K562 (cell line): ENCODE data around the gene SCUBE1. TPM values are rescaled to one million over a fixed set of nuclear protein-coding genes. Genes with fewer than 3 reads are reported as not detected.

ENCODE experiments used
- CCNT2 ChIP-seq: IDR thresholded peaks from 2 replicates; pipeline ENCODE4 v1.6.1; 2011; ENCODE audit warnings: borderline replicate concordance, low read depth, mild to moderate bottlenecking, moderate library complexity, mixed read lengths, low read length; ENCODE audit not compliant: insufficient read length; ENCODE audit errors: extremely low read depth
- ELF4 ChIP-seq: fragments of 450-650 bp; formaldehyde crosslinking; IDR thresholded peaks from 2 replicates; pipeline ENCODE4 v1.4.0; 2022; ENCODE audit warnings: missing genetic modification characterization
- KDM1A ChIP-seq, 2 experiments: fragments of 450-650 bp; IDR thresholded peaks; 2 replicates each; pipeline ENCODE4 v1.6.1; 2016; ENCODE audit warnings: mild to moderate bottlenecking in 2 of 2
- KLF16 ChIP-seq: IDR thresholded peaks from 2 replicates; pipeline ENCODE4 v1.6.1; 2016; ENCODE audit warnings: antibody characterized with exemption
- NR2C2 ChIP-seq, 2 experiments: fragments of 200-800 bp in 1 of 2; sonication (Bioruptor generic) in 1 of 2; sonication (generic) in 1 of 2; formaldehyde crosslinking in 1 of 2; IDR thresholded peaks; 2 replicates each; pipeline versions ENCODE4 v1.6.1 to v1.8.0; 2016 to 2022; ENCODE audit warnings: mild to moderate bottlenecking in 1 of 2, missing compliant biosample characterization in 1 of 2, missing genetic modification characterization in 1 of 2, missing genetic modification reagents in 1 of 2
- SIN3A ChIP-seq, 2 experiments: fragments of 150-350 bp in 1 of 2; IDR thresholded peaks; 2 replicates each; pipeline ENCODE4 v1.6.1; 2011 to 2016; ENCODE audit warnings: borderline replicate concordance in 2 of 2, low read depth in 2 of 2, low read length in 2 of 2, mild to moderate bottlenecking in 2 of 2, moderate library complexity in 2 of 2; ENCODE audit not compliant: control insufficient read depth in 1 of 2
- SRSF1 ChIP-seq: fragments of 200-400 bp; formaldehyde crosslinking; IDR thresholded peaks from 2 replicates; pipeline ENCODE4 v1.6.1; 2017; ENCODE audit warnings: mild to moderate bottlenecking, low read depth, low read length, moderate library complexity
- TCF7L2 ChIP-seq: fragments of 150-350 bp; IDR thresholded peaks from 2 replicates; pipeline ENCODE4 v1.6.1; 2016; ENCODE audit warnings: low read depth, mild to moderate bottlenecking, low read length, moderate library complexity
- XRCC5 ChIP-seq: fragments of 200-400 bp; formaldehyde crosslinking; IDR thresholded peaks from 2 replicates; pipeline ENCODE4 v1.6.1; 2017; ENCODE audit warnings: low read depth, mild to moderate bottlenecking, low read length
- ZNF143 ChIP-seq: sonication (generic); formaldehyde crosslinking; IDR thresholded peaks from 2 replicates; pipeline ENCODE4 v1.9.0; 2022; ENCODE audit warnings: mild to moderate bottlenecking, missing genetic modification reagents
- ZNF175 ChIP-seq: fragments of 200-800 bp; sonication (Bioruptor generic); IDR thresholded peaks from 2 replicates; pipeline ENCODE4 v1.6.1; 2016; ENCODE audit warnings: low read depth, mild to moderate bottlenecking, missing genetic modification characterization, missing compliant biosample characterization
- ZNF766 ChIP-seq: fragments of 200-800 bp; sonication (Bioruptor generic); conservative IDR thresholded peaks from 2 replicates; pipeline ENCODE4 v1.6.1; 2016; ENCODE audit warnings: missing genetic modification characterization, missing compliant biosample characterization
- polyA plus RNA-seq, 8 experiments: library from polyadenylated mRNA; depleted of rRNA in 4 of 8; stranded (reverse) in 5 of 8; unstranded in 3 of 8; fragments of >200 nt; fragmentation: Nextera tagmentation in 2 of 8; fragmentation: Illumina TruSeq in 1 of 8; extraction: Ambion mirVana in 2 of 8; extraction: Trizol in 1 of 8; gene quantifications; 2 replicates each; pipeline versions ENCODE4 v1.2.1 to v1.2.3, GENCODE V29; 2011 to 2014; ENCODE audit warnings: inconsistent platforms in 1 of 8, missing spikeins in 1 of 8
- total RNA-seq, 7 experiments: library from RNA; depleted of rRNA in 6 of 7; stranded (reverse); fragments of >200 nt in 6 of 7; fragmentation: Illumina TruSeq in 2 of 7; extraction: Trizol in 2 of 7; gene quantifications; 2 replicates each; pipeline versions ENCODE4 v1.2.1 to v1.2.3, GENCODE V29; 2011 to 2021; ENCODE audit warnings: low replicate concordance in 1 of 7
- TF ChIP-seq, protein P1 (sequence below): fragments of 450-650 bp; IDR thresholded peaks from 2 replicates; pipeline ENCODE4 v1.6.1; 2016; ENCODE audit warnings: low read depth, mild to moderate bottlenecking, moderate library complexity
- TF ChIP-seq, protein P2 (sequence below): sonication (generic); formaldehyde crosslinking; IDR thresholded peaks from 2 replicates; pipeline ENCODE4 v1.8.1; 2023; ENCODE audit warnings: mild to moderate bottlenecking, missing genetic modification reagents
- TF ChIP-seq, protein P3 (sequence below): sonication (generic); formaldehyde crosslinking; IDR thresholded peaks from 2 replicates; pipeline ENCODE4 v1.8.0; 2023; ENCODE audit warnings: mild to moderate bottlenecking, missing genetic modification reagents
- TF ChIP-seq, protein P4 (sequence below): fragments of 450-650 bp; IDR thresholded peaks from 2 replicates; pipeline ENCODE4 v1.6.1; 2016; ENCODE audit warnings: antibody characterized with exemption
- TF ChIP-seq, protein P5 (sequence below): fragments of 450-650 bp; IDR thresholded peaks from 2 replicates; pipeline ENCODE4 v1.6.1; 2016

SCUBE1 gene
- total and polyA plus RNA-seq, 9 of the 15 experiments (the other 6 are each of a cell fraction or from before 2014, with no cell fraction given) = 0.03 to 0.47 (median 0.29) TPM; not detected in 6

DNA sequence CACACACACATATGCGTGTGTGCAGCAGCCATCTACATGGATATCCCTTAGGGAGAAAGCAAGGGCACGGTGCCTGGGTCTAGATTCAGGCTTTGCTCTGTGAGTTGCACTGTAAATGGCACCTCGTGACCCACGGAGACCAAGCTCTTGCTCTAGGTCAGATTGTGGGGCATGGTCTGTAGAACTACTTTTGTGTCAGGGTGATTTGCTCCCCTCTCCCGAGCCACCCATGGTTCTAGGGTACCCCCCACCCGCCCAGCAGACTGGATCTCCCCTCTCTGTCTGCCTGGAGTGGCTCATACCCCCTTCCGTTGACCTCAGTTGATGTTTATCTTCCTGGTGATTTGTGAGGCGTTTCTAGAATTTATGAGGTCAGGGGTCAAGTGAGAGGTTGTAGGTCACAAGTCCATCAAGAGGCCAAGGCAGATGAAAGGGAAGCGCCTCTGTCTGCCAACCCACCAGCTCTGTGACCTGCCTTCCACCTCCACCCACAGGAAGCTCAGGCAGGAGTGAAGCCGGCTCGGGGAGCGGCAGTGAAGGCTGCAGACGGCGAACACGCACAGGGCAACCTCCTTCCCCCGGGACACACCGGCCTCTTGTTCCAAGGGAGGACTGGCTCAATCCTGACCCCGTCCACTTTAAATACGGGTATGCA lies 80.1 kb downstream of the SCUBE1 start (continued):
- TF ChIP-seq, protein P1, sequence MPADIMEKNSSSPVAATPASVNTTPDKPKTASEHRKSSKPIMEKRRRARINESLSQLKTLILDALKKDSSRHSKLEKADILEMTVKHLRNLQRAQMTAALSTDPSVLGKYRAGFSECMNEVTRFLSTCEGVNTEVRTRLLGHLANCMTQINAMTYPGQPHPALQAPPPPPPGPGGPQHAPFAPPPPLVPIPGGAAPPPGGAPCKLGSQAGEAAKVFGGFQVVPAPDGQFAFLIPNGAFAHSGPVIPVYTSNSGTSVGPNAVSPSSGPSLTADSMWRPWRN = peak; percentile 80; the same call in 1 of the 2 replicates
- no peak for TF ChIP-seq SRSF1
- TF ChIP-seq XRCC5 = no peak
- TF ChIP-seq NR2C2 (CRISPR knock-in tag; IDR thresholded peaks at IDR 0.05) = peak; percentile 55; the same call in 1 of the 2 replicates
- TF ChIP-seq NR2C2 (tag; IDR thresholded peaks at IDR 0.05) = peak; percentile 96
- peak; percentile 34 for TF ChIP-seq CCNT2
- no peak for TF ChIP-seq ELF4 (CRISPR knock-in tag)
- TF ChIP-seq, protein P2, sequence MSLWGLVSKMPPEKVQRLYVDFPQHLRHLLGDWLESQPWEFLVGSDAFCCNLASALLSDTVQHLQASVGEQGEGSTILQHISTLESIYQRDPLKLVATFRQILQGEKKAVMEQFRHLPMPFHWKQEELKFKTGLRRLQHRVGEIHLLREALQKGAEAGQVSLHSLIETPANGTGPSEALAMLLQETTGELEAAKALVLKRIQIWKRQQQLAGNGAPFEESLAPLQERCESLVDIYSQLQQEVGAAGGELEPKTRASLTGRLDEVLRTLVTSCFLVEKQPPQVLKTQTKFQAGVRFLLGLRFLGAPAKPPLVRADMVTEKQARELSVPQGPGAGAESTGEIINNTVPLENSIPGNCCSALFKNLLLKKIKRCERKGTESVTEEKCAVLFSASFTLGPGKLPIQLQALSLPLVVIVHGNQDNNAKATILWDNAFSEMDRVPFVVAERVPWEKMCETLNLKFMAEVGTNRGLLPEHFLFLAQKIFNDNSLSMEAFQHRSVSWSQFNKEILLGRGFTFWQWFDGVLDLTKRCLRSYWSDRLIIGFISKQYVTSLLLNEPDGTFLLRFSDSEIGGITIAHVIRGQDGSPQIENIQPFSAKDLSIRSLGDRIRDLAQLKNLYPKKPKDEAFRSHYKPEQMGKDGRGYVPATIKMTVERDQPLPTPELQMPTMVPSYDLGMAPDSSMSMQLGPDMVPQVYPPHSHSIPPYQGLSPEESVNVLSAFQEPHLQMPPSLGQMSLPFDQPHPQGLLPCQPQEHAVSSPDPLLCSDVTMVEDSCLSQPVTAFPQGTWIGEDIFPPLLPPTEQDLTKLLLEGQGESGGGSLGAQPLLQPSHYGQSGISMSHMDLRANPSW (CRISPR knock-in tag) = no peak
- TF ChIP-seq, protein P3, sequence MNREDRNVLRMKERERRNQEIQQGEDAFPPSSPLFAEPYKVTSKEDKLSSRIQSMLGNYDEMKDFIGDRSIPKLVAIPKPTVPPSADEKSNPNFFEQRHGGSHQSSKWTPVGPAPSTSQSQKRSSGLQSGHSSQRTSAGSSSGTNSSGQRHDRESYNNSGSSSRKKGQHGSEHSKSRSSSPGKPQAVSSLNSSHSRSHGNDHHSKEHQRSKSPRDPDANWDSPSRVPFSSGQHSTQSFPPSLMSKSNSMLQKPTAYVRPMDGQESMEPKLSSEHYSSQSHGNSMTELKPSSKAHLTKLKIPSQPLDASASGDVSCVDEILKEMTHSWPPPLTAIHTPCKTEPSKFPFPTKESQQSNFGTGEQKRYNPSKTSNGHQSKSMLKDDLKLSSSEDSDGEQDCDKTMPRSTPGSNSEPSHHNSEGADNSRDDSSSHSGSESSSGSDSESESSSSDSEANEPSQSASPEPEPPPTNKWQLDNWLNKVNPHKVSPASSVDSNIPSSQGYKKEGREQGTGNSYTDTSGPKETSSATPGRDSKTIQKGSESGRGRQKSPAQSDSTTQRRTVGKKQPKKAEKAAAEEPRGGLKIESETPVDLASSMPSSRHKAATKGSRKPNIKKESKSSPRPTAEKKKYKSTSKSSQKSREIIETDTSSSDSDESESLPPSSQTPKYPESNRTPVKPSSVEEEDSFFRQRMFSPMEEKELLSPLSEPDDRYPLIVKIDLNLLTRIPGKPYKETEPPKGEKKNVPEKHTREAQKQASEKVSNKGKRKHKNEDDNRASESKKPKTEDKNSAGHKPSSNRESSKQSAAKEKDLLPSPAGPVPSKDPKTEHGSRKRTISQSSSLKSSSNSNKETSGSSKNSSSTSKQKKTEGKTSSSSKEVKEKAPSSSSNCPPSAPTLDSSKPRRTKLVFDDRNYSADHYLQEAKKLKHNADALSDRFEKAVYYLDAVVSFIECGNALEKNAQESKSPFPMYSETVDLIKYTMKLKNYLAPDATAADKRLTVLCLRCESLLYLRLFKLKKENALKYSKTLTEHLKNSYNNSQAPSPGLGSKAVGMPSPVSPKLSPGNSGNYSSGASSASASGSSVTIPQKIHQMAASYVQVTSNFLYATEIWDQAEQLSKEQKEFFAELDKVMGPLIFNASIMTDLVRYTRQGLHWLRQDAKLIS (CRISPR knock-in tag) = no peak
- no peak for TF ChIP-seq SIN3A (IDR thresholded peaks at IDR 0.05; ENCODE audit: borderline replicate concordance in 2 of 2, control insufficient read depth in 1 of 2, low read depth in 2 of 2, low read length in 2 of 2)
- TF ChIP-seq KLF16 = no peak
- TF ChIP-seq, protein P4, sequence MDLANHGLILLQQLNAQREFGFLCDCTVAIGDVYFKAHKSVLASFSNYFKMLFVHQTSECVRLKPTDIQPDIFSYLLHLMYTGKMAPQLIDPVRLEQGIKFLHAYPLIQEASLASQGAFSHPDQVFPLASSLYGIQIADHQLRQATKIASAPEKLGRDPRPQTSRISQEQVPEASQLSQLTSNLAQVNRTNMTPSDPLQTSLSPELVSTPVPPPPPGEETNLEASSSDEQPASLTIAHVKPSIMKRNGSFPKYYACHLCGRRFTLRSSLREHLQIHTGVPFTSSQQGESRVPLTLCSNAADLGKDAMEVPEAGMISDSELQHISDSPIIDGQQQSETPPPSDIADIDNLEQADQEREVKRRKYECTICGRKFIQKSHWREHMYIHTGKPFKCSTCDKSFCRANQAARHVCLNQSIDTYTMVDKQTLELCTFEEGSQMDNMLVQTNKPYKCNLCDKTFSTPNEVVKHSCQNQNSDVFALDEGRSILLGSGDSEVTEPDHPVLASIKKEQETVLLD = no peak
- TF ChIP-seq ZNF143 (CRISPR knock-in tag) = no peak
- TF ChIP-seq ZNF175 (CRISPR knock-in tag) = no peak
- no peak for TF ChIP-seq ZNF766 (CRISPR knock-in tag)
- TF ChIP-seq, protein P5, sequence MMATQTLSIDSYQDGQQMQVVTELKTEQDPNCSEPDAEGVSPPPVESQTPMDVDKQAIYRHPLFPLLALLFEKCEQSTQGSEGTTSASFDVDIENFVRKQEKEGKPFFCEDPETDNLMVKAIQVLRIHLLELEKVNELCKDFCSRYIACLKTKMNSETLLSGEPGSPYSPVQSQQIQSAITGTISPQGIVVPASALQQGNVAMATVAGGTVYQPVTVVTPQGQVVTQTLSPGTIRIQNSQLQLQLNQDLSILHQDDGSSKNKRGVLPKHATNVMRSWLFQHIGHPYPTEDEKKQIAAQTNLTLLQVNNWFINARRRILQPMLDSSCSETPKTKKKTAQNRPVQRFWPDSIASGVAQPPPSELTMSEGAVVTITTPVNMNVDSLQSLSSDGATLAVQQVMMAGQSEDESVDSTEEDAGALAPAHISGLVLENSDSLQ = peak; percentile 50; the same call in 1 of the 2 replicates
- TF ChIP-seq KDM1A (IDR thresholded peaks at IDR 0.05) = peak; percentile 50 to 54; a peak in 3 of 4 replicates
- TF ChIP-seq TCF7L2 = 0 out of 2 replicates have a peak, but pooled peaks have one; percentile 48
